Peyer's patch (tissue), 4 donors: Measurements from ENCODE around the gene KRT39.

Experiments used
- CTCF ChIP-seq, 6 experiments: fragments of 450-650 bp in 4 of 6; fragments of 200-600 bp in 2 of 6; sonication (generic) in 1 of 6; IDR thresholded peaks; one replicate each; pipeline ENCODE4 v1.5.1; 2017 to 2019; ENCODE audit warnings: antibody characterized with exemption in 6 of 6, mild to moderate bottlenecking in 3 of 6, moderate library complexity in 1 of 6
- POLR2A ChIP-seq, 2 donors: fragments of 450-650 bp; IDR thresholded peaks; one replicate each; pipeline ENCODE4 v1.5.1; 2017; ENCODE audit warnings: antibody characterized with exemption in 2 of 2, mild to moderate bottlenecking in 2 of 2, moderate library complexity in 2 of 2

- TF ChIP-seq CTCF (IDR thresholded peaks at IDR 0.05) (no peak), POLR2A (IDR thresholded peaks at IDR 0.05) (no peak)
Observed at GRCh38 chr17:40916366-40916765, 50.4 kb downstream of the KRT39 start.
